ENCODE data around the gene ZNF576.
"Not testable (repeated sequence)": the region's sequence is repeated elsewhere in the genome, so short reads cannot be mapped to it uniquely, and the experiment has no call there.

ZNF576 gene

DNA sequence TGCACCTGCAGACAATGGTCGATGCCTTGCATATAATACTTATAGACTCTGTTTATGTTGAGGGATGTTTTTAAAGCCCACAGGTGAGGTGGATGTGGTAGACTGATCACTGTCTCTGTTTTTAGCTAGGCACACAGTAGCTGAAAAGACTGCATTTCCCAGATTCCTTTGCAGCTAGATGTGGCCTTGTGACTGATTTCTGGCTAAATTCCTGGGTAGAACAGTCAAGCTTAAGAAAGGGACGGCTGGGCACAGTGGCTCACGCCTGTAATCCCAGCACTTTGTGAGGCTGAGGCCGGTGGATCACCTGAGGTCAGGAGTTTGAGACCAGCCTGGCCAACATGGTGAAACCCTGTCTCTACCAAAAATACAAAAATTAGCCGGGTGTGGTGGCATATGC, 3.9 kb downstream of the ZNF576 start:
- DNase-seq: not testable (repeated sequence)

DNA sequence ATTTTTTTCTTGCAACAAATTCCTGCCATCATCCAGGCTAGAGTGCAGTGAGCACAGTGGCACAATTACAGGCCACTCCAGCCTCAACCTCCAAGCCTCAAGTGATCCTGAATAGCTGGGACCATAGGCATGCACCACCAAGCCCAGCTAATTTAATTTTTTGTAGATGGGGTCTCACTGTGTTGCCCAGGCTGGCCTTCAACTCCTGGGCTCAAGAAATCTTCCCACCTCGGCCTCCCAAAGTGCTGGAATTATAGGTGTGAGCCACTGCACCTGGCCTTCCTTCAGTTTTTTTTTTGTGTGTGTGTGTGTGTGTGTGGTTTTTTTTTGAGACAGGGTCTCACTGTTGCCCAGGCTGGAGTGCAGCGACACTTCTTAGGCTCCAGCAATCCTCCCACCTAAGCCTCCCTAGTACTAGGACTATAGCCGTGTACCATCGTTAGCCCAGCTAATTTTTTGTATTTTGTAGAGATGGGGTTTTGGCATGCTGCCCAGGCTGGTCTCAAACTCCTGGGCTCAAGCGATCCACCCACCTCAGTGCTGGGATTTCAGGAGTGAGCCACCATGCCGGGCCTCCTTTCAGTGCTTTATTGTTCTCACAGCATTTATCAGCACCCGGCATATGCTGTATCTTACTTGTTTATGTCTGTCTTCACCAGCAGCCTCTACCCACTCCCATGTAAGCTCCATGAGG, 9.6 kb downstream of the ZNF576 start:
- no peak for DNase-seq

DNA sequence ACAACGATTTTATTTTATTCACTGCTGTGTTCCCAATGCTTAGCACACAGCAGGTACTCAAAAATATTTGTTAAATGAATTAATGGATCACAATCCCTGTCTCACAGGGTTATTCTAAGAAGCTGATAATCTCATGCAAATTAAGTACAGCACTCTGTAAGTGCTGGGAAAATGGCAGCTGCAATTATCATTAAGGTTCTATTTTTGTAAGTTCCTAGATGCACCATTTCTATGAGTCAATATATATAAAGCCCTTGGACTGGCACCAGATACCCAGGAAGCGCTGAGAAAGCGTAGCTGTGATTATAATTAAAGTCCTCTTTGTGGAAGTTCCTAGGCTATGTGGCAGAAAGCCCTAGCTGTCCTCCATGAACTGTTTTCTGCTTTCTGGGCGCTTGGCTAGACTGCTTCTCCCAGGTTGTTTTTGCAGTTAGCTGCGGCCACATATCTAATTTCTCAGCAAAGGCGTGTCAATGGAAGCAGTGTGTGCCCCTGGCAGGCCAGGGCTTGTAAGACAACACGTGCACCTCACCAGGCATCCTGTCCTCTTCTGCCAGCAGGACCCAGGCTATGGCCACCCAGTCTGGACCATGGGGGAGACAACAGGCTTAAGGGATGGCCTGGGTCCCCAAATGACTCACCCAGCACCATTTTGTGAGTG, 10.3 kb downstream of the ZNF576 start:
- no peak for DNase-seq

DNA sequence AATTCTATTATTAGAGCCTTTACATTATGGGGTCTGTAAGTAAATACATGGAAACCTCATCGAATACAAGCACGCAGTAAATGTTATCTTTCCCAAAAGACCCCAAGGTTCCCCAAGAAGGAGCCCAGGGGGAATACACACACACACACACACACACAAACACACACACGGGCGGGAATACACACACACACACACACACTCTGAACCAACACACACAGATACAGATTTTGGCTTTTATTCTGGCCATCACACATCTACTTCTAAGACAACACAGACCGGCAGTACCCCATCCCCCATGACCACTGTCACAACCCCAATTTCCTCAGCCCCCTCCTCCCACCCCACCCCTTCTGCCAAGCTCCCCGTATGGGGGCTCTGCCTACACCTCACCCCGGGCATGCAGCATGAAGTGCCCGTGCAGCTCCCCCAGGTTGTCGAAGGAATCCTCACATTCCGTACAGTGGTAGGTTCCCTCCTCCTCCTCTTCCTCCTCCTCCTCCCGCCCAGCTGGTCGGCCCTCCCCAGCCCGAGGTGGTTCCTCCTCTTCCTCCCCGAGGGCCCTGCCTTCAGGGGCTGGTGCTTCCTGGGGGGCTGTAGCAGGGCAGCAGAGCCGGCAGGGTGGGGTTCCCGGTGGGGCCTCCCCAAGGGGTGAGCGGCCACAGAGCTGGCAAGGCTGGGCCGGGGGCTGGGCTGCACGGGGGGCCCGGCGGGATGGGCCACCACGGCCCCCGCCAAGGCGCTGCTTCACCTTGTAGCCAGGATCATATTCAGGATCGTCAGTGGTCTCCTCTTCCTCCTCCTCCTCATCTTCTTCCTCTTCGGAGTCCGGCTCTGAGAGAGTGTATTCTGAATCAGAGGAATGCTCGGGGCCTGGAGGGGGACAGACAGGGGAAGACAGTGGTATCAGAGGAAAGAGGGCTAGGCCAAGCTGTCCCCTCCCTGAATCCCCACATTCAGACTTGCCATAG, 11.1 kb downstream of the ZNF576 start:
- DNase-seq: no peak

DNA sequence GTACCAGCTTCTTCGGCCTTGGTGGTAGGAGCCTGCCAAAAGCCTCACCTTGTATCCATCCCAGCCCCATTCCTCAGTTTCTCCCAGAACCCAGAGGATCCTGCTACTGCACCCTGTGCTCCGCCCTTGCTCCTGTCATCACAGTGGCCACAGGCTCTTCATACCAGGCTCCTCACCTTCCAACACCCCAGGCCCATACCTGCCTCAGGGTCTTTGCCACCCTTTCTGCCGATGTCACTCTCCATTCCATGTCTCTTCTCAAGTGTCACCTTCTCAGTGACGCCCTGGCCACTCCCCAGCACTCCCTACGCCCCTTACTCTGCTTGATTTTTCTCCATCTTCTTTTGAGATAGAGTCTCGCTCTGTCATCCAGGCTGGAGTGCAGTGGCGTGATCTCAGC, 13.5 kb downstream of the ZNF576 start:
- no peak for DNase-seq

DNA sequence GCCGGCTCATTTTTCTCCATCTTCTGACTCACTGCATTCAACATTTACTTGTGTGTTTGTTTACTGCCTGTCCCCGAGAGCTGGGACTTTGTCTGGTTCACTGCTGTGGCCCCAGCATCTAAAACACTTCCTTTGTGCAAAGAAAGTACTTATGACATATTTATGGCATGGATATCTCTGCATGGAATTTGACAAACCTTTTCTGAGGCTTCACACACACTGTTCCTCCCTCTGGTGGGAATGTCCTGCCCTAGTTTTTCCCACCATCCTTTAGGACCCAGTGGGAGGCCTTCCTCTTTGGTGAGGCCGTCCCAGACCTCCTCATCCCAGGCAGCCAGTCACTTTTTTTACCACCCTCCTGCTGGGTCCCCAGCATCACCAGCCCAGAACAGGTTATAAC, 14.1 kb downstream of the ZNF576 start:
- DNase-seq: no peak

DNA sequence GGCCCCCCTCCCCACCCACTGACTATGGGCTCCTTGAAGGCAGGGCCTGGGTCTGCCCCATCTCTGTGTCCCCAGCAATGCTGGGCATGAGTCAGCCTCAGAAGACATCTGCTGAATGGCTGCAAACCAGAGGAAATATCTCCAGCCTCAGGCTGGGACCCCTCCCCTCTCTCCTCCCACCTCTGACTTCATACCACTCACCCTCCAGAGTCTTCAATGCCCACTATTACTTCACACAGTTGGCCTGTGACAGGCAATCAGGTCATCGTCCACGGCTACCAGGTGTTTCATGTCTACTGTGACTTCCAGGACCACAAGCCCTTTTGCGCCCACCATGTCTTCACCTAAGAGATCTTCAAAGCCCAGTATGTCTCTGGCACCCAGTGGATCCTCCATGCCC, 15.4 kb downstream of the ZNF576 start, which contains the start of gene SRRM5:
Gene SRRM5 (plus strand): TSS at position 301 of the 400 bp plus-strand sequence. CDS start 34 bp downstream, at position 335.
- no peak for DNase-seq

DNA sequence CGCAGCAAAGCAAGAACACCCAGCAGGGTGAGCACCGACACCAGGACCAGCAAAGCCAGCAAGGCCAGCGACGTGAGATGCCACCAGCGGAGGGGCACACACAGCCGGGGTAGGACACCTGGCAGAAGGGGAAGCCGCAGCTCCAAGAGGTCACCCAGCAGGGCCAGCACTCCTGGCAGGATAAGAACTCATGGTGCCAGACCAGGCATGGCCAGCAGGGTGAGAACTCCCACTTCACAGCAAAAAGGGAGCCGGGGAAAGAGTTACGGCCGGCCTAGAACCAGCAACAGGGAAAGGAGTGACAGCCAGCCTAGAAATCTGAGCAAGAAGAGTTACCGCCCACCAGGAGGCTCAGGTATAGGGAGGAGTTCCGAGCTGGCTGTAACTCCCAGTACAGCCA, 16.0 kb downstream of the ZNF576 start:
- DNase-seq: no peak

DNA sequence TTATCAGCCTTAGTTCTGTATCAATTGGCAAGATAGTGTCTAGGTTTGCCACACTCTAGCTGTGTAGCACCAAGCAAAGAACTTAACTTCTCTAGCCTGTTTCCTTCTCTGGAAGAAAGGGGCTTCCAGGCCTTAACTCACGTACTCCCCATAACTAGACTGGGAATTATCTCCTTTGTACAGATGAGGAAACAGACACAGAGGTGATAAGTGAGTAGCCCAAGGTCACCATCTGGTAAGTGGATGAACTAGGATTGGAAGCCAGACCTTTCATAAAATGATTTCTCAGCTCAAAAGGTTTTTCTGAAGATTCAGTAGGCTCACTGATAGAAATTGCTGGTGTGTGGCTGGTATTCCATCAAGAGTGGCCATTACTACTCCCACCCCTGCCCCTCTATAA, 19.9 kb downstream of the ZNF576 start:
- no peak for DNase-seq

DNA sequence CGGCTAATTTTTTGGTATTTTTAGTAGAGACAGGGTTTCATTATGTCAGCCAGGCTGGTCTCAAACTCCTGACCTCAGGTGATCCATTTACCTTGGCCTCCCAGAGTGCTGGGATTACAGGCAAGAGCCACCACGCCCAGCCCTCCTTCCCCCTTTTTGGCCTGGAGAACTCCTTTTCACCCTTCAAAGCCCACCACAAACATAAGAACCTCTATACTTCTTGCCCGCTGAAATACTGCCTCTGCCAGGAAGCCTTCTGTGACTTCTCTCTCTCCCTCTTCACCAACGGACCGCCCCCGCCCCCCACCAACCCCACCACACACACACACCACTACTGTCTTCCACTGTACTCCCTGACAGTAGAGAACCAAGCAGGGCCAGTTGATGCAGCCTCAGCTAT, 20.6 kb downstream of the ZNF576 start:
- DNase-seq: no peak

DNA sequence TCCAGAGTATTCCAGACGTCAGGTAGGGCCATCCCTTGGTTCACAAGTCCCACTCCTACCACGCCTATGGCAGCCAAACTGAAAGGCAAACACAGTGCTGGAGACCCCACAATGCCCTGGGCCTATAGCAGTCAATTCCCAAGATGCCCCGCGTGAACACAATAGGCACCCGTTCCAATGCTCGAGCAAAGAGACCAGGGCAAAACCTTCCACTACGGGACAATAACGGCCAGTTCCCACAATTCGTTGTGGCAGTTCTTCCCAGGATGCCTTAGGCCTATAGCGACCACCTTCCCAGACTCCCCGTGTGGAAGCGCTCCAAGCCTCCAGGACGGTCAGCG, 22.5 kb downstream of the ZNF576 start:
- DNase-seq: peak; percentile 59 to 63

DNA sequence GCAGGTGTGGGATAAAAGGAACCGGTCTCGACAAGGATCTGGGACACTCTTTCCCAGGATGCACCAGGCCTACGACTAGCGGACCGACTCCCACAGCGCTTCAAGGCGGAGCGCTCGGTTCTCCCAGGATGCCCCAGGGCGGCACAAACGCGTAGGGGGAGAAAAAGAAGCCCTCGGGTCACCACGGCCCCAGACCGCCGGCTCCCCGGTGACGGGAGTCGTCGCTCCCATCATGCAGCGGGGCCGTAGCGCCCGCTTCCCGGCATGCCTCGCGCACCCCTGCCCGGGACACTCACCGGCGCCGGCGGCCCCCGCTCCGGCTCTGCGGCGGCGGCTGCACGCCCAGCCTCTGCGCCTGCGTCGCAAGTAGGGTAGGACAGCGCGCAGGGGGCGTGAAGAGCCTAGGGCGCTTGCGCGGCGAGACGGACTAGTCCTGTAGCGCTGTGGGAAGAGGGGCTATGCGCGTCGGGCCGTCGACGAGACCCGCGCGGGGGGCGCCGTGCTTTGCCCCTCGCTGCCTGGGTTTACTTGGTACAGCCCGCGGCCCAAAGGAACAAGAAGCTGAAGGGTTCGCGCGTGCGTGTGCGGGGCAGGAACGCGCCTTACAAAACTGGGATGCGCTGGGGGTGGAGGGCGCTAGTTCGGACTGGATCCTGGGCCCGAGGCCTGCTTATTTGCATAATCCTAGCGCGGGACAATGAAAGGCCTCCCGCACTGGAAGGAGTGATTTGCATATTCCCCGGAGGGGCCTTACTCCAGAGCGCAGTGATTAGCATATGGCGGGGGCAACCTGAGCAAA, 23.1 kb downstream of the ZNF576 start, which contains the start of gene ZNF428:
Gene ZNF428 (minus strand): TSS at position 368 of the 799 bp plus-strand sequence. CDS start 5,325 bp downstream, outside the sequence.
- DNase-seq: peak; percentile 86 to 87

DNA sequence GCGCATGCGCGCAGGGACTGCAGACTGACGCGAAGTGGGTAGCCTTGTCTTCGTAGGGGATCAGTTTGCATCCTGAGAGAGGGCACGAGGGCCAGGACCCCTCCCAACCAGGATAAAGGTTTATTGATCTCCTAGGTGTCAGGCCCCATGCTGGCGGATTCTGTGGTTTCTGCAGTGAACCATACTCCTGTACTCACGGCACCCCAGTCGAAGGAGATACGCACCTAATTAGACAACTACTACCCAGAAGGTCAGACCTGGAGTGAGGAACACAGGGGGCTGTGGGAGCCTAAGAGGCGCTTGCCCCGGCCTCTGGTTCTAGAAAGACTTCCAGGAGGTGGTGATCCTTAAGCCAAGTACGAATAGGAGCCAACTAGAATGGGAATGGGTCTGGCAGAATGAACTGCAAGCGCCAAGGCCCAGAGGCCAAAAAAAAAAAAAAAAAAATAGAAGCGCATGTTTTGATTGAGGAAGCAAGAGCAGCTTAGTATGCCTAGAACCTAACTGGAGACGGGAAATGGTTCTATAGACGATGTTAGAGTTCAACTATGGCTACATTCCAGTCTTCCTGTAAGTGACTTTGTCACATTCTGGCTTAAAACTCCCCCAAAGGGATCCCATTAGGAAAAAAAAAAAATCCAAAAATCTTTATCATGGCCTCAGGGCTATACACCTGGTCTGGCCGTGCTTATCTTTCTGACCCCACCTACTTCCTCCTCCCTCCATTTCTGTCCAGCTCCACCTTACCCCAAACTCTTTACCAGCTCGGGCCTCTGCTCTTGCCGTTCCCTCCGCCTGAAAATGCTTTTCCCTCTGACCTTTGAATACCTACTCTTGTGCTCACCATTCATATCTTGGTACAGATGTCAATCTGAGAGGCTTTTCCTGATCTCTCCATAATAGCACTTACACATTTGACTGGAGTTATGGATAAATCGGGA, 23.9 kb downstream of the ZNF576 start:
- peak; percentile 89 to 90 for DNase-seq

DNA sequence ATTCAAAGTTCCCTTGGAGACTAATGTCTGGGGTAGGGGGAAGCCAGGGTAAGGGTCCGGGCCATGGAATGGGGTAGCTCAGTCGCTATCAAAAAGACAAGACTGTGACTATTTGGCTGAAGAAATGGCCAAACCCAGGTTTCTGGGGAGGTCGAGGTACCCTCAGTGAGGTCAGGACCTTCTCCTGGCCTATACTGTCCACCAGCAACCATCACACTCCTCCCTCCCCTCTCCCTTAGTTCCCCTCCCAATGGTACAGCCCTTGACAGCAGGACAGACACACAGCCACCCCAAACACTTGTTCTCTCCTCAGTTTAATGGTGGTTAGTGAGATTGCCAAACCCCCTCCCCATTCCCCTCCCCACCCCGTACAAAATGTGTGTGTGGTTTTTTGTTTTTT, 25.7 kb downstream of the ZNF576 start:
- no peak for DNase-seq

DNA sequence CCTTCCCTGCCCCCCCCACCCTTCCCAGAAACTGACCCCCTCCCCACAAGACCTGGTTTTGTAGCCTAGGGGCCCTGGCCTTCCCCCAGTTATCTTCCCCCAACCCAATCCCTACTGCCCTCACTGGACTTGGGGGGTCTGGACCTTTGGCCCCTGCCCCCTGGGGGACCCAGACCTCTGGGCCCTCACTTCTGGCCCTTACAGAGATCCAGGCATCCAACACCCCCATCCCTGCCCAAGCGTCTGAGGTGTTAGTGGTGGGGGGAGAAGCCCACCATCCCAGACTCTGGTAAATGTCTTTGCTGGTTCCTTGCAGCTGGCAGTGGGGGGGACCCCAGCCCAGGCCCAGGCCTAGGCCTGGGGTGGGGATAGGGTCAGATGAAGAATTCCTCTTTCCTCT, 26.6 kb downstream of the ZNF576 start:
- DNase-seq: no peak

DNA sequence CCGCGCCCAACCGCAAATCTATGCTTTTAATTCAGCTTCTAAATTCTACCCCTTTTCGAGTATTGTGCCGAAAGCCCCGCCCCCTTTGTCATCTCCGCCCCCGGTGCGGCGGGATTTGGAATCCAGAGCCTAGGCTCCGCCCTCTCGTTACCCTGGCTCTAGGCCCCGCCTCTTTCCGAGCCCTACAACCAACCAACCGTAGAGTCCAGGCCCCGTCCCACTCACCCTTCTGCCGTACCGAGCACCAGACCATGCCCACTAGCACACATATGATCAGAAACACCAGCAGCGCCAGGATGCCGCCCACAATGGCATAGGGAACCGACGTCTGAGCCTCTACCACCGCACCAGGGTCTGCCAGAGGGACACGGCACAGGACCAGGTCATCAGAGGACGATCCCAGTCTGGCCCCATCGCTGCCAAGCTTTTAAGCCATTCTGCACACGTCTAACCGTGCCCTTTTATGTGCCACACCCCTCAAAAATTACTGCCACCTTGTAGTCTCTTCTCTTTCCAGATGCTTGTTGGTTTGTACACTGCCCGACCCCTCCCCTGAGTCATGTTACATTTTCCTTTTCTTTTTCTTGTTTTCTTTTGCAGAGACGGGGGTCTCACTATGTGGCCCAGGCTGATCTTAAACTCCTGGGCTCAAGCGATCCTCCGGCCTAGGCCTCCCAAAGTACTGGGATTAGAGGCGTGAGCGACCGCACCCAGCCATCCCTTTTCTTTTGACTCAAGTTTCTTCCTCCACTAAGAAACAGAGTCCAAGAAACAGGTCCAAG, 27.7 kb downstream of the ZNF576 start:
- peak in 1 of 2 donors; percentile 38 for DNase-seq

DNA sequence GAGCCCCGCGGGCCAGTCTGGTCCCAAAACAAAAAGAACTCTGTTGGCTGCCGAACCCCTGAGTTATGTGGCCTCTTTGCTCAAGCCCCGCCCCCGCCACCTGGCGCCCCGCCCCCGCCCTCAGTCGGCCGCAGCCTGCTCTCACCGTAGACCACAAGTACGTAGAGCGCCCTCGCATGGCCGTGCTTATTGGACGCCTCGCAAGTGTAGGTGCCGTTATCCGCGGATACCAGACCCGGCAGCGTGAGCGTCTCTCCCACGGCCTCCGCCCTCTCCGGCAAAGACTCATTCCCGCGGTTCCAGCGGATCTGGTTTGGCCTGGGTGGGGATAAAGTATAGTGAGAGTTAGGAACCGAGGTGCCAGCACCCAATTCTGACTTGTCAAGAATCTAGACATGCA, 28.5 kb downstream of the ZNF576 start:
- DNase-seq: peak; percentile 86 to 91

DNA sequence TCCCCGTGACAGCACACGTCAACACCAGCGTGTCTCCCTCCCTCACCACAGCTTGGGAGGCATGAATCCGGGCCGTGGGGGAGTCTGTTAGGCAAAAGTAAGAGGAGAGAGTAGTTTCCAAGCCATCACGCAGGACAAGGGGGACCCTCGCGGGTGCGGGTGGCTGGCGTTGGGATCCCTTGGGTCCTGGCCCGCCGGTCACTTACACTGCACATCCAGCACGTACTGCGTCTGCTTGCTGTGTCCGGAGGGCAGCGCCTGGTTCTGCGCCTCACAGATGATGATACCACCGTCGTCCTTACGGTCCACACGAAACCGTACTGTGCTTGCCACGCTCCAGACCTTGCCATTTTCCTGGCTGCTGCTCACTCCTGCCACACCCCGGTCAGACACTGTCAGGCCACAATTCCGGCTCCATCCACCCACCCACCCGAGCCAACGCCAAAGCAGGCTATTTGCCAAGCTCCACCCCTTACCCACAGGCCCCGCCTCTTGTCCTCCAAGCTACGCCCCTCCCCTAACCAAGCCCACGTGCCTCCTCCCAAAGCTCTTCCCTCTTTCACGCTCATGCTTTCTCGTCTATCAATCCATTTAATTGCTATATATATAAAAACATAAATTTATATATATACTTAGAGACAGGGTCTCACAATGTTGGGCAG, 29.7 kb downstream of the ZNF576 start:
- DNase-seq: peak in 1 of 2 donors; percentile 41

DNA sequence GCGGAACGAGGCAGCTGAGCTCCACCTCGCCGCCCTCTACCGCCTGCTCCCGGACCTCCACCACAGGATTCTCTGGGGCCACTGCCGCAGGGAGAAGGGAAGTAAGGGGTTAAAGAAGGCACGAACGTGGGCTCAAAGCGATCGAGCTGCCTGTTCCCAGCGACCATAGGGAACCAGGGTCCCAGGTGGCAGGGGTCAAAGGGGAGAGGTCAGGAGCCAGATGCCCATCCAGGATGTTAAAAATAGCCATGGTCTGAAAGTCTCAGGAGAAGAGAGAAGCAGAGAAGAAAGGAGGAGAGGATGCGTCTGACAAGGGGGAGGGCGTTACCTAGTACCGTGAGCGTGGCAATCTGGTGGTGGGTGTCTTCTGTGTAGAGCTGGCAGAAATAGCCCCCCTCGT, 30.4 kb downstream of the ZNF576 start:
- no peak for DNase-seq
